Gastrocnemius medialis (tissue), 4 donors: ENCODE measurements around the gene ACADL. TPM values are rescaled to one million over a fixed set of nuclear protein-coding genes. Genes with fewer than 3 reads are reported as not detected.
"Not testable (repeated sequence)": the region's sequence is repeated elsewhere in the genome, so short reads cannot be mapped to it uniquely, and the experiment has no call there.

Source experiments
- ATAC-seq, 2 donors: fragments of 150-250 bp; one replicate each; pipeline ENCODE4 v1.9.1; 2016
- DNase-seq, 2 donors: peaks; one replicate each; pipeline ENCODE4 v3.0.0-alpha.2; 2019
- H3K27ac ChIP-seq, 4 donors: fragments of 200-600 bp; sonication (generic); 1 replicate in 1 of 4; 2 replicates in 3 of 4; pipeline ENCODE4 v1.5.1; 2016 to 2018; ENCODE audit warnings: mild to moderate bottlenecking in 2 of 4, moderate library complexity in 1 of 4
- H3K27me3 ChIP-seq, 3 donors: fragments of 200-600 bp; sonication (generic) in 2 of 3; 1 replicate in 1 of 3; 2 replicates in 2 of 3; pipeline versions ENCODE4 v1.5.1 to v1.6.0; 2016 to 2019; ENCODE audit warnings: mild to moderate bottlenecking in 1 of 3, moderate library complexity in 1 of 3
- H3K36me3 ChIP-seq, 2 donors: fragments of 200-600 bp; sonication (generic) in 1 of 2; one replicate each; pipeline ENCODE4 v1.5.1; 2017 to 2018
- H3K4me1 ChIP-seq, 2 donors: fragments of 200-600 bp; sonication (generic) in 1 of 2; one replicate each; pipeline ENCODE4 v1.5.1; 2016 to 2017; ENCODE audit warnings: mild to moderate bottlenecking in 2 of 2
- H3K4me3 ChIP-seq, 4 donors: fragments of 200-600 bp; sonication (generic) in 3 of 4; 1 replicate in 1 of 4; 2 replicates in 3 of 4; pipeline ENCODE4 v1.5.1; 2016 to 2019; ENCODE audit warnings: mild to moderate bottlenecking in 2 of 4
- H3K9me3 ChIP-seq, 3 donors: fragments of 200-600 bp; sonication (generic) in 2 of 3; 1 replicate in 1 of 3; 2 replicates in 2 of 3; pipeline ENCODE4 v1.5.1; 2016 to 2019
- CTCF ChIP-seq, 5 experiments: fragments of 450-650 bp in 3 of 5; fragments of 200-600 bp in 2 of 5; sonication (generic) in 2 of 5; IDR thresholded peaks in 4 of 5; conservative IDR thresholded peaks in 1 of 5; 1 replicate in 4 of 5; 2 replicates in 1 of 5; pipeline ENCODE4 v1.5.1; 2016 to 2019; ENCODE audit warnings: antibody characterized with exemption in 5 of 5, mild to moderate bottlenecking in 3 of 5, moderate library complexity in 3 of 5
- POLR2A ChIP-seq, 2 donors: fragments of 450-650 bp; IDR thresholded peaks; one replicate each; pipeline ENCODE4 v1.6.1; 2017; ENCODE audit warnings: antibody characterized with exemption in 2 of 2, mild to moderate bottlenecking in 2 of 2, moderate library complexity in 2 of 2
- in situ Hi-C, 4 donors: fragments of 200-750 bp; cut with MboI; loops; one replicate each; pipeline versions ENCODE4 v1.15.0 to v1.8.0; 2017; ENCODE audit warnings: low sequenced_read_pairs in 4 of 4
- intact Hi-C: fragments of 100-400 bp; cut with DNase I; formaldehyde crosslinking; loops from one replicate; pipeline ENCODE4 v1.15.1; 2023; ENCODE audit warnings: low total_unique reads
- total RNA-seq, 4 donors: library from RNA; depleted of rRNA; stranded (reverse); fragments of >200 nt; gene quantifications; one replicate each; pipeline versions ENCODE4 v1.1.0 to v1.2.3, GENCODE V29; 2016

ACADL gene
- total RNA-seq, 4 donors from 2014 or later, result 1.6 to 8.2 (median 5.3) TPM

GRCh38 chr2:210179351-210179990 is 45.8 kb downstream of the ACADL start:
- ATAC-seq, result no peak
- no peak overlapping the region for H3K4me3 ChIP-seq
- TF ChIP-seq CTCF (IDR thresholded peaks at IDR 0.05 in 4 of 5, conservative IDR thresholded peaks at IDR 0.05 in 1 of 5) (no peak), POLR2A (IDR thresholded peaks at IDR 0.05) (no peak)
- no peaks in the 10 kb centered on the region for H3K9me3 ChIP-seq
- no peaks in the 10 kb centered on the region for H3K27me3 ChIP-seq
- intact Hi-C loops (no loop called here), in situ Hi-C loops (no loop called here)
- DNase-seq, result no peak
- H3K36me3 ChIP-seq, result no peaks in the 10 kb centered on the region
- H3K4me1 ChIP-seq, result no peaks in the 10 kb centered on the region
- no peak overlapping the region for H3K27ac ChIP-seq

- H3K9me3 ChIP-seq, result no peaks in the 10 kb centered on the region
- no peaks in the 10 kb centered on the region for H3K36me3 ChIP-seq
- no peak overlapping the region for H3K4me3 ChIP-seq
- in situ Hi-C loops (no loop called here), intact Hi-C loops (no loop called here)
- TF ChIP-seq POLR2A (IDR thresholded peaks at IDR 0.05) (no peak), CTCF (IDR thresholded peaks at IDR 0.05 in 4 of 5, conservative IDR thresholded peaks at IDR 0.05 in 1 of 5) (no peak)
- H3K27me3 ChIP-seq, result no peaks in the 10 kb centered on the region
- no peak for ATAC-seq
- H3K27ac ChIP-seq, result no peak overlapping the region
- no peak for DNase-seq
- peaks cover under 1% of the 10 kb centered on the region in 2 donors for H3K4me1 ChIP-seq
Observed at GRCh38 chr2:210177769-210178168, 47.5 kb downstream of the ACADL start.

- H3K9me3 ChIP-seq, H3K27me3 ChIP-seq, H3K4me1 ChIP-seq, ATAC-seq, in situ Hi-C loops, DNase-seq, H3K36me3 ChIP-seq, H3K27ac ChIP-seq, intact Hi-C loops, H3K4me3 ChIP-seq: not testable (repeated sequence)
Observed at GRCh38 chr2:210177115-210177514, 48.1 kb downstream of the ACADL start.

- Histone ChIP-seq H3K4me3 (no peak overlapping the region), H3K4me1 (peaks cover 11 to 15% of the 10 kb centered on the region in 2 donors), H3K36me3 (no peaks in the 10 kb centered on the region), H3K27me3 (no peaks in the 10 kb centered on the region), H3K27ac (no peak overlapping the region), H3K9me3 (no peaks in the 10 kb centered on the region)
- no peak for TF ChIP-seq POLR2A (IDR thresholded peaks at IDR 0.05)
- no peak for TF ChIP-seq CTCF (IDR thresholded peaks at IDR 0.05 in 4 of 5, conservative IDR thresholded peaks at IDR 0.05 in 1 of 5)
- in situ Hi-C loops, result no loop called here
- no peak for ATAC-seq
- DNase-seq, result no peak
- intact Hi-C loops, result loop anchor here (5.0 kb wide), 1 partner anchor 138 kb away; no protein-coding TSS in a partner anchor
Observed at GRCh38 chr2:210174086-210174485, 51.2 kb downstream of the ACADL start.

DNA sequence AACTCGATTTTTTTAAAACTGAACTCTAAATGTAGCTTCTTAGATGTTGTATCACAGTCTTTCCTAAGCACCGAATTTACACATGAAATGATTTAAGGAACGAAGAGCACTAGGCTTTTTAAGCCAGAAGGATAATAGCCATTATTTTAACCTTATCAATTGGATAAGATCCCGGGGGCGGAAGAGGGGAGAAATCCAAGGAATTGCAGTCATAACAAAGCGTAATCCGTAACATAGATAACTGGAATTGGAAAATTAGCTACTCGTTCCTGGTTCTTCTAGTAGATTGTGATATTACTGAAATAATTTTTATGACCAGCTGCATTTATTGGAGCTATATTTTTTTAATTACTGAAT is 53.0 kb downstream of the ACADL start:
- H3K9me3 ChIP-seq, result no peaks in the 10 kb centered on the region
- DNase-seq (no peak), ATAC-seq (no peak)
- TF ChIP-seq CTCF (IDR thresholded peaks at IDR 0.05 in 4 of 5, conservative IDR thresholded peaks at IDR 0.05 in 1 of 5) (no peak), POLR2A (IDR thresholded peaks at IDR 0.05) (no peak)
- peaks cover 29 to 32% of the 10 kb centered on the region in 2 donors for H3K4me1 ChIP-seq
- in situ Hi-C loops, result no loop called here
- H3K36me3 ChIP-seq, result no peaks in the 10 kb centered on the region
- intact Hi-C loops, result loop anchor here (5.0 kb wide), 1 partner anchor 140 kb away; no protein-coding TSS in a partner anchor
- peak overlapping the region; percentile 92 to 100 (median 96) for H3K27ac ChIP-seq
- H3K4me3 ChIP-seq, result peak overlapping the region; percentile 66 to 96 (median 76)
- no peaks in the 10 kb centered on the region for H3K27me3 ChIP-seq
